Measurements from ENCODE around the gene RBMY1J.
"Not testable (repeated sequence)": the region's sequence is repeated elsewhere in the genome, so short reads cannot be mapped to it uniquely, and the experiment has no call there.

Gene RBMY1J

DNA sequence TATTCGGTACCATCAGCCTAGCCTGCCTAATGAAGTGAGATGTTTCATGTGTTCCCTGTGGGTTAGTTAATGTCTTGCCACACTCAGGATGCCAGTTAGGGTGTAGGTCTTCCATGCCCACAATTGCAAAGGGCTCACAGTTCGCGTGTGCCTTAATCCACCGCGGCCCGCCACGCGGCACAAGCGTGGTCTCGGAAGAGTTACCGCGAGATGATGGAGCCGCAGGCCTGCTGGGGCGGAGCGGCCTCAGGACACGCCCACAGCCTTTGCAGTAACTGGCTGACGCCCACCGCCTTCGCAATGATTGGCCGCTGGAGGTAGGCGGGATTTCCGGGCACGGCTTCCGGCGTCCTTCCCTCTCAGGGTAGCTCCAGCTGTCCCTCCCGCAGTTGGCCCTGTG, at the start of gene RBMY1J:
Gene RBMY1J (plus strand): TSS at position 301 of the 400 bp plus-strand sequence. CDS start 2,038 bp downstream, outside the sequence.
- DNase-seq (ENCODE audit: low spot score), result not testable (repeated sequence)

DNA sequence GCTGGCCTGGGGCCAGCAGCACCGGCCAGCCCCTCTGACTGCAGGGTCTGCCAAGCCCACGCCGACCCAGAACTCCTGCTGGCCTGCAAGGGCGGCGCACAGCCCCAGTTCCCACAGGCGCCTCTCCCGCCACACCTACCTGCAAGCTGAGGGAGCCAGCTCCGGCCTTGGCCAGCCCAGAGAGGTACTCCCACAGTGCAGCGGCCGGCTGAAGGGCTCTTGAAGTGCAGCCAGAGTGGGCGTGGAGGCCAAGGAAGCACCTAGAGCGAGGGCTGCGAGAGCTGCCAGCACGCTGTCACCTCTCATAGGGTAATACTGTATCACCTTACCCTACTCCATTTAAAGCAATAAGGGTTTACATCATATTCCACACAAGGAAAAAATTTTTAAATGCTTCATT, 35.8 kb upstream of the RBMY1J start:
- DNase-seq (ENCODE audit: low spot score), result no peak

DNA sequence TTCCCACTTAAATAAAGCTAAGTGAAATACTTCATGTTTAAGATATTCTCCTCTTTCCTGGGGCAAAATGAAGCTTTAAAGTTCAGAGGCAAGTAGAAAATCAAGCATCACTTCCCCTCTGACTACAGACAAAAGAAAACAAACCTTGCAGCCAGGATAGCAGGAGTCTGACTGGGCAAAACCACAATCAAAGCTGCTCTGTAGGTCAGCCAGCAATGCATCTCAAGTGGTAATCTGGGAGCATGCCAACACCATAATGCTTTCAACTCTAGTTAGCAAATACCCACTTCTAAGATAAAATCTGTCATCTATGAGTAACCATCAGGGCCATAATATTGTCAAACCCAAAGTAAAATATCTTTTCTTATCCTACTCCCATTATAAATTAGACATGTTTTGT, 32.6 kb upstream of the RBMY1J start:
- DNase-seq (ENCODE audit: low spot score), result no peak

DNA sequence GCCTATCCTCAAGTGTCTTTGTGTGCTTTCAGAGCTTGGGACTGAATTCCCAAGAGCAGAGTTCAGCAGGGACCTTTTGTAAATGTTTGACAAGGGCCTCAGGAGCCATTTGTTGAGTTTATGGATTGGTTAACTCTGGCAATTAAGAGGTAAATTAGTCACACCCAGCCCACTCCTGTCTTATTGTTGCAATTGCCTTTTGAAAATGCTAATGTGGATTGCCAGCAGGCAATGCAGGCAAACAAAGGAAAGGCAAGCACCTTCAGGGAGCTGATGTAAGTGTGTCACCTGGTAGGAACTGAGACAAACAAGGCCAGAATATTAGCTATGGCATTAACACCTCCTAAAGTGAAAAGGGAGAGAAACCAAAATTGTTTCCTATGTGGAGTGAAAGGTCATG, 29.7 kb upstream of the RBMY1J start:
- no peak for DNase-seq (ENCODE audit: low spot score)

DNA sequence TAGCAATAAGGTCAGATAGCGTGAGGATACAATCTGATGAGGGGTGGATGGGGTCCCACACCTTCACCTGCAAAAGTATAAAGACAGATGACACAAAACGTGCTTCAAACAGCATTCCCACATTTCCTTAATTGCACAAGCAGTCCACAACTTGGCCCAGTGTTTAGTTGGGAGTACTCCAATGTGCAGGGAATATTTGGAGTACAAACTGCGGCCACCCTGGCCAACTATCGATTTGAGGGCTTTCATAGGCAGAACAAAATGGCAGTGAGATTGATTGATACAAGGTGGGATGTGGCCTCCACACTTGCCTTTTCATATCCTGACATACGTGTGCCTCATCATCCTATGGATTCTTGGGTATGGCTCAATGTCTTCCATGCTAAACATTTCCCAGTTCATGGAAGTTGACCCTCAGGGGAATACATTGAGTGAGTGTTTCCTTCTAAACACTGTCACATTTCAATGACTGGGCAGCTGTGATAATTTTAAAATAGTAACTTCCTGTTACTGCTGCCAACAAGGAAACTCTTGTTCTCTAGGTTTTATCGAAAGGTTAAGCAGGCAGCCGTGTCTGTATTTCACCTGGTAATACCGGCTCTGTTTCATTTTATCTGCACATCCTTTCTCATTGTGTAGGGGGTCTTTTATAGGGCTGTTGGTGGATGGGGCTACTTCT, 41.6 kb downstream of the RBMY1J start:
- DNase-seq (ENCODE audit: low spot score), result not testable (repeated sequence)

DNA sequence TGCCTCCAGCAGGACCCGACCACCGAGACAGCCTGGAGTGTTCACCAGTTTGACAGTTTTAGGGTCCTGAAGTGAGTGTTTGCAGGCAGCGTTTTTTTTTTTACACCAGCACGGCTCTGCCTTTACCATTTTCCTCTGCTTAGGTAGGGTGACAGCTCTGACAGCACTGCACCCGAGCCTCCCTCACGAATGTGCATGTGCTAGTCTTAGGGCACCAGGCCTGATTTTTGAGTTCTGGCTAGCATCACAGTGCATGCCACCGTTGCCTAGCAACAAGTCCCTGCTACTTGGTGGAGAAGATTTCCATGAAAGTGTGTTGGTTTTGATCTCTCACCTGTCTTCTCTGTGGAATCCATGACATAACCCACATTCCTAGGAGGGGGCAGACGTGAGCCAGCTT, 52.3 kb downstream of the RBMY1J start:
- not testable (repeated sequence) for DNase-seq (ENCODE audit: low spot score)

DNA sequence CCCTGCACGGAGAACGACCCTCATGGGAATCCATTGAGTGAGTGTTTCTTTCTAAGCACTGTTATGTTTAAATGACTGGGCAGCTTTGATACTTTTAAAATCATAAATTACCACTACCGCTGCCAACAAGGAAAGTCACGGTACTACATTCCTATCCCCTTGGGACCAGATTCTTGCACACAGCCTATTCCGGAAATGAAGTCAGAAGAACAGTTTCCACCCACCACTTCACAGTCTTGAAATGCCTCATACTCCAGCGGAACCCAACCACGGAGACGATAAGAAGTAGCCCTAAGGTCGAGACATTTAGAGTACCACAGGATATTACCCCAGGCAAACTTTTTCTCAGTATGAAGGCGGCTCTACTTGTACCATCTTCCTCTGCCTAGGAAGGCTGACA, 58.8 kb downstream of the RBMY1J start:
- not testable (repeated sequence) for DNase-seq (ENCODE audit: low spot score)

Data from GM03348 (cell line).